H9 (cell line): Measurements from ENCODE around the gene GPAT3. TPM values are rescaled to one million over a fixed set of nuclear protein-coding genes. Genes with fewer than 3 reads are reported as not detected.

Experiments
- DNase-seq: peaks from one replicate; pipeline ENCODE4 v3.0.0-alpha.2; 2017
- H2AFZ ChIP-seq: one replicate; pipeline ENCODE4 v1.6.1; 2013; ENCODE audit warnings: mild to moderate bottlenecking, low read length, control low read depth, moderate library complexity
- H2AK5ac ChIP-seq: 2 replicates; pipeline ENCODE4 v1.6.1; 2013; ENCODE audit warnings: low read length, control low read depth, mixed read lengths; ENCODE audit not compliant: insufficient read length
- H2BK120ac ChIP-seq: one replicate; pipeline ENCODE4 v1.6.1; 2013; ENCODE audit warnings: low read depth, mild to moderate bottlenecking, low read length, control low read depth, inconsistent platforms; ENCODE audit not compliant: poor library complexity, severe bottlenecking
- H2BK12ac ChIP-seq: 2 replicates; pipeline ENCODE4 v1.6.1; 2013; ENCODE audit warnings: low read length, control low read depth, mixed read lengths, low read depth; ENCODE audit not compliant: insufficient read length
- H2BK15ac ChIP-seq: 2 replicates; pipeline ENCODE4 v1.6.1; 2013; ENCODE audit warnings: low read depth, low read length, control low read depth
- H2BK20ac ChIP-seq: one replicate; pipeline ENCODE4 v1.6.1; 2013; ENCODE audit warnings: low read depth, mild to moderate bottlenecking, low read length, control low read depth, inconsistent platforms; ENCODE audit not compliant: poor library complexity, severe bottlenecking
- H2BK5ac ChIP-seq: 2 replicates; pipeline ENCODE4 v1.6.1; 2013; ENCODE audit warnings: low read length, control low read depth, mixed read lengths; ENCODE audit not compliant: insufficient read length
- H3K14ac ChIP-seq: 2 replicates; pipeline ENCODE4 v1.6.1; 2013; ENCODE audit warnings: low read length, control low read depth; ENCODE audit not compliant: insufficient read depth
- H3K18ac ChIP-seq: 2 replicates; pipeline ENCODE4 v1.6.1; 2013; ENCODE audit warnings: low read depth, mild to moderate bottlenecking, mixed read lengths, low read length, control low read depth; ENCODE audit not compliant: insufficient read length
- H3K23ac ChIP-seq: 2 replicates; pipeline ENCODE4 v1.6.1; 2013; ENCODE audit warnings: low read length, control low read depth, mixed read lengths, low read depth; ENCODE audit not compliant: insufficient read length
- H3K23me2 ChIP-seq: 2 replicates; pipeline ENCODE4 v1.6.1; 2013; ENCODE audit warnings: low read depth, mild to moderate bottlenecking, mixed read lengths, low read length, control low read depth; ENCODE audit not compliant: insufficient read length, poor library complexity, severe bottlenecking
- H3K27ac ChIP-seq: 2 replicates; pipeline ENCODE4 v1.5.1; 2013; ENCODE audit warnings: low read length, control low read depth, mixed read lengths, low read depth; ENCODE audit not compliant: insufficient read length
- H3K27me3 ChIP-seq: 2 replicates; pipeline ENCODE4 v1.6.1; 2013; ENCODE audit warnings: low read length, control low read depth, inconsistent platforms; ENCODE audit not compliant: insufficient read depth
- H3K4ac ChIP-seq: 2 replicates; pipeline ENCODE4 v1.6.1; 2013; ENCODE audit warnings: low read depth, mild to moderate bottlenecking, control low read depth, inconsistent platforms, low read length, moderate library complexity
- H3K4me1 ChIP-seq: 2 replicates; pipeline ENCODE4 v1.6.1; 2013; ENCODE audit warnings: low read length, control low read depth, inconsistent platforms; ENCODE audit not compliant: insufficient read depth
- H3K4me2 ChIP-seq: 2 replicates; pipeline ENCODE4 v1.6.1; 2013; ENCODE audit warnings: low read length, control low read depth, mixed read lengths; ENCODE audit not compliant: insufficient read length, insufficient read depth
- H3K56ac ChIP-seq: 2 replicates; pipeline ENCODE4 v1.6.1; 2013; ENCODE audit warnings: low read depth, mild to moderate bottlenecking, mixed read lengths, low read length, control low read depth; ENCODE audit not compliant: insufficient read length
- H3K79me1 ChIP-seq: 2 replicates; pipeline ENCODE4 v1.6.1; 2013; ENCODE audit warnings: low read depth, mild to moderate bottlenecking, moderate library complexity, low read length, control low read depth, inconsistent platforms; ENCODE audit not compliant: insufficient read depth, poor library complexity, severe bottlenecking
- H3K79me2 ChIP-seq: 2 replicates; pipeline ENCODE4 v1.6.1; 2013; ENCODE audit warnings: low read length, control low read depth, inconsistent platforms; ENCODE audit not compliant: insufficient read depth
- H3K9ac ChIP-seq: 2 replicates; pipeline ENCODE4 v1.6.1; 2013; ENCODE audit warnings: low read length, control low read depth, mixed read lengths; ENCODE audit not compliant: insufficient read length; ENCODE audit errors: extremely low read depth
- H3K9me3 ChIP-seq: one replicate; pipeline ENCODE4 v1.6.1; 2013; ENCODE audit warnings: low read depth, low read length, inconsistent platforms; ENCODE audit not compliant: control insufficient read depth
- H3T11ph ChIP-seq: one replicate; pipeline ENCODE4 v1.6.1; 2013; ENCODE audit warnings: mild to moderate bottlenecking, low read length, control low read depth, inconsistent platforms
- H4K20me1 ChIP-seq: one replicate; pipeline ENCODE4 v1.6.1; 2013; ENCODE audit not compliant: control insufficient read depth, insufficient read length, insufficient read depth
- H4K5ac ChIP-seq: 2 replicates; pipeline ENCODE4 v1.6.1; 2013; ENCODE audit warnings: low read depth, mild to moderate bottlenecking, mixed read lengths, low read length, control low read depth; ENCODE audit not compliant: insufficient read length
- H4K8ac ChIP-seq: replicated peaks from 2 replicates; pipeline ENCODE4 v1.6.1; 2013; ENCODE audit warnings: low read length, control low read depth, mixed read lengths, low read depth; ENCODE audit not compliant: insufficient read length
- H4K91ac ChIP-seq: 2 replicates; pipeline ENCODE4 v1.6.1; 2013; ENCODE audit warnings: low read depth, mild to moderate bottlenecking, moderate library complexity, mixed read lengths, low read length, control low read depth; ENCODE audit not compliant: insufficient read length
- H3K27ac Mint-ChIP-seq, 3 experiments: 2 replicates in 2 of 3; 3 replicates in 1 of 3; pipeline ENCODE4 v1.8.0; 2020 to 2021; ENCODE audit warnings: mixed read lengths in 3 of 3, mild to moderate bottlenecking in 1 of 3, moderate library complexity in 1 of 3
- H3K27me3 Mint-ChIP-seq: 2 replicates; pipeline ENCODE4 v1.8.0; 2021; ENCODE audit warnings: low read depth, mild to moderate bottlenecking, moderate library complexity, mixed read lengths
- H3K36me3 Mint-ChIP-seq, 3 experiments: 2 replicates in 2 of 3; 3 replicates in 1 of 3; pipeline ENCODE4 v1.8.0; 2020 to 2021; ENCODE audit warnings: low read depth in 3 of 3, mixed read lengths in 3 of 3; ENCODE audit not compliant: insufficient read depth in 1 of 3
- H3K4me1 Mint-ChIP-seq, 2 experiments: 2 replicates each; pipeline ENCODE4 v1.8.0; 2020; ENCODE audit warnings: mixed read lengths in 2 of 2
- H3K4me3 Mint-ChIP-seq, 2 experiments: 2 replicates in 1 of 2; 3 replicates in 1 of 2; pipeline ENCODE4 v1.8.0; 2020 to 2021; ENCODE audit warnings: mild to moderate bottlenecking in 2 of 2, mixed read lengths in 2 of 2, moderate library complexity in 1 of 2
- H3K9me3 Mint-ChIP-seq, 2 experiments: 2 replicates in 1 of 2; 3 replicates in 1 of 2; pipeline ENCODE4 v1.8.0; 2020; ENCODE audit warnings: mild to moderate bottlenecking in 2 of 2, mixed read lengths in 2 of 2, moderate library complexity in 1 of 2
- WGBS: extraction: QIAGEN DNeasy Blood & Tissue Kit; methylation state at CpG from one replicate; pipeline ENCODE4 v1.1.7; 2013; ENCODE audit warnings: missing lambda C conversion rate, low lambda C conversion rate, mixed read lengths; ENCODE audit not compliant: insufficient read length; ENCODE audit errors: extremely low coverage; 5-methylcytosine and 5-hydroxymethylcytosine counted together
- total RNA-seq: library from RNA; stranded (reverse); gene quantifications from 2 replicates; pipeline ENCODE4 v1.2.1, GENCODE V29; 2021
- TF ChIP-seq, protein P1 (sequence below): fragments of 200-600 bp; sonication (generic); conservative IDR thresholded peaks from 3 replicates; pipeline ENCODE4 v1.8.0; 2021; ENCODE audit warnings: antibody characterized with exemption, mild to moderate bottlenecking

The GPAT3 gene
- total RNA-seq, 1 experiment from 2014 or later, result 1.8 TPM

DNA sequence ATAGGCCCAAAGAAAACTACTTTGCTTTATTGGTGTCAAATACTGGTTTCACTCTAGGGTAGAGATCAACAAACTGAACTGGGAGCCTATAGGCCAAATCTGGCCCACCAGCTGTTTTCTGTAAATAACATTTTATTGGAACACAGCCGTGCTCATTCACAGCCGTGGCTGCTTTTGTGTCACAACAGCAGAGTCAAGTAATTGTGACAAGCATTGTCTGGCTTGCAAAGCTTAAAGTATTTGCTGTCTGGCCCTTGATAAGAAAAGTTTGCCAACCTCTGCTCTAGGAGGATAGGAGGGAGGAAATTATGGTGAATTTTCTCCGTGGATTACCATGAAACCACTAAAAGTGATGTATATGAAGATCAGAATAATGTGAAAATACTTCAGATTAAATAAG lies 53.4 kb downstream of the GPAT3 start:
- no peak for DNase-seq
- no CpG with 5 or more reads among the region's 3 CpGs for WGBS
- peaks cover 8 to 11% of the 10 kb centered on the region in 2 experiments for H3K4me1 Mint-ChIP-seq
- H4K91ac ChIP-seq, result no peak overlapping the region
- H3K27me3 Mint-ChIP-seq, result no peaks in the 10 kb centered on the region
- no peaks in the 10 kb centered on the region for H3K9me3 Mint-ChIP-seq
- peaks cover 0 to 4% (median 0%) of the 10 kb centered on the region in 3 experiments; a peak in 1 of 7 replicates for H3K36me3 Mint-ChIP-seq
- TF ChIP-seq, protein P1, sequence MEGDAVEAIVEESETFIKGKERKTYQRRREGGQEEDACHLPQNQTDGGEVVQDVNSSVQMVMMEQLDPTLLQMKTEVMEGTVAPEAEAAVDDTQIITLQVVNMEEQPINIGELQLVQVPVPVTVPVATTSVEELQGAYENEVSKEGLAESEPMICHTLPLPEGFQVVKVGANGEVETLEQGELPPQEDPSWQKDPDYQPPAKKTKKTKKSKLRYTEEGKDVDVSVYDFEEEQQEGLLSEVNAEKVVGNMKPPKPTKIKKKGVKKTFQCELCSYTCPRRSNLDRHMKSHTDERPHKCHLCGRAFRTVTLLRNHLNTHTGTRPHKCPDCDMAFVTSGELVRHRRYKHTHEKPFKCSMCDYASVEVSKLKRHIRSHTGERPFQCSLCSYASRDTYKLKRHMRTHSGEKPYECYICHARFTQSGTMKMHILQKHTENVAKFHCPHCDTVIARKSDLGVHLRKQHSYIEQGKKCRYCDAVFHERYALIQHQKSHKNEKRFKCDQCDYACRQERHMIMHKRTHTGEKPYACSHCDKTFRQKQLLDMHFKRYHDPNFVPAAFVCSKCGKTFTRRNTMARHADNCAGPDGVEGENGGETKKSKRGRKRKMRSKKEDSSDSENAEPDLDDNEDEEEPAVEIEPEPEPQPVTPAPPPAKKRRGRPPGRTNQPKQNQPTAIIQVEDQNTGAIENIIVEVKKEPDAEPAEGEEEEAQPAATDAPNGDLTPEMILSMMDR, result no peak
- H3K9ac ChIP-seq, result no peak overlapping the region
- H3K14ac ChIP-seq, result no peak overlapping the region
- H3T11ph ChIP-seq, result no peak overlapping the region
- no peaks in the 10 kb centered on the region for H4K20me1 ChIP-seq
- no peak overlapping the region for H4K8ac ChIP-seq
- no peak overlapping the region for H2AFZ ChIP-seq
- H3K9me3 ChIP-seq, result no peaks in the 10 kb centered on the region
- H3K18ac ChIP-seq, result no peak overlapping the region
- no peak overlapping the region for H3K4me2 ChIP-seq
- no peak overlapping the region for H2BK12ac ChIP-seq
- H3K79me1 ChIP-seq, result no peaks in the 10 kb centered on the region
- no peaks in the 10 kb centered on the region for H3K79me2 ChIP-seq
- no peak overlapping the region for H2BK15ac ChIP-seq
- no peak overlapping the region for H3K56ac ChIP-seq
- H2AK5ac ChIP-seq, result no peak overlapping the region
- no peak overlapping the region for H4K5ac ChIP-seq
- H2BK5ac ChIP-seq, result no peak overlapping the region
- H3K27ac ChIP-seq, result no peak overlapping the region
- no peak overlapping the region for H2BK120ac ChIP-seq
- H3K23me2 ChIP-seq, result no peaks in the 10 kb centered on the region
- no peaks in the 10 kb centered on the region for H3K27me3 ChIP-seq
- no peaks in the 10 kb centered on the region; the same call in 1 of the 2 replicates for H3K4me1 ChIP-seq
- no peak overlapping the region for H3K23ac ChIP-seq
- H3K27ac Mint-ChIP-seq, result no peak overlapping the region
- no peak overlapping the region for H2BK20ac ChIP-seq
- no peak overlapping the region for H3K4ac ChIP-seq
- no peak overlapping the region for H3K4me3 Mint-ChIP-seq
